Mesothelial cell of epicardium (in vitro differentiated cells): Measurements from ENCODE around the gene IQSEC2. TPM values are rescaled to one million over a fixed set of nuclear protein-coding genes. Genes with fewer than 3 reads are reported as not detected.

Experiments used
- DNase-seq, 2 experiments: peaks; one replicate each; pipeline ENCODE4 v3.0.0; 2021; ENCODE audit warnings: low spot score in 2 of 2; ENCODE audit not compliant: unreplicated experiment in 2 of 2
- H3K27ac Mint-ChIP-seq: 2 replicates; pipeline ENCODE4 v1.8.0; 2021; ENCODE audit warnings: mixed read lengths
- H3K27me3 Mint-ChIP-seq: 2 replicates; pipeline ENCODE4 v1.8.0; 2021; ENCODE audit warnings: low read depth, mixed read lengths
- H3K36me3 Mint-ChIP-seq: 2 replicates; pipeline ENCODE4 v1.8.0; 2021; ENCODE audit warnings: mixed read lengths
- H3K4me1 Mint-ChIP-seq: 2 replicates; pipeline ENCODE4 v1.8.0; 2021; ENCODE audit warnings: mixed read lengths
- H3K4me3 Mint-ChIP-seq: 2 replicates; pipeline ENCODE4 v1.8.0; 2021; ENCODE audit warnings: mild to moderate bottlenecking, moderate library complexity, mixed read lengths
- H3K9me3 Mint-ChIP-seq: 2 replicates; pipeline ENCODE4 v1.8.0; 2021; ENCODE audit warnings: mixed read lengths
- CTCF ChIP-seq: fragments of 200-600 bp; sonication (generic); IDR thresholded peaks from one replicate; pipeline ENCODE4 v1.5.0; 2021; ENCODE audit warnings: antibody characterized with exemption; ENCODE audit not compliant: unreplicated experiment
- total RNA-seq: library from RNA; stranded (reverse); gene quantifications from 3 replicates; pipeline ENCODE4 v1.2.1, GENCODE V29; 2021

Gene IQSEC2
- total RNA-seq, 1 donor from 2014 or later, result 23.0 TPM

- H3K4me1 Mint-ChIP-seq, result no peaks in the 10 kb centered on the region
- H3K9me3 Mint-ChIP-seq, result peaks cover 14% of the 10 kb centered on the region
- H3K36me3 Mint-ChIP-seq, result peaks cover 6% of the 10 kb centered on the region
- no peaks in the 10 kb centered on the region for H3K27me3 Mint-ChIP-seq
- no peak for DNase-seq
- H3K4me3 Mint-ChIP-seq, result no peak overlapping the region
- no peak for TF ChIP-seq CTCF
- no peak overlapping the region for H3K27ac Mint-ChIP-seq
Observed at GRCh38 chrX:53262918-53263394, 18.4 kb downstream of the IQSEC2 start.

GRCh38 chrX:53262189-53262917, 19.0 kb downstream of the IQSEC2 start:
- Mint-ChIP-seq H3K27me3 (no peaks in the 10 kb centered on the region), H3K4me1 (no peaks in the 10 kb centered on the region), H3K4me3 (no peak overlapping the region), H3K27ac (no peak overlapping the region), H3K9me3 (peaks cover 20% of the 10 kb centered on the region), H3K36me3 (peaks cover 6% of the 10 kb centered on the region)
- no peak for TF ChIP-seq CTCF
- DNase-seq, result no peak

GRCh38 chrX:53261355-53261972, 19.9 kb downstream of the IQSEC2 start:
- no peaks in the 10 kb centered on the region for H3K4me1 Mint-ChIP-seq

GRCh38 chrX:53260836-53261235, 20.5 kb downstream of the IQSEC2 start:
- Mint-ChIP-seq H3K9me3 (peaks cover 20% of the 10 kb centered on the region), H3K4me3 (no peak overlapping the region), H3K4me1 (no peaks in the 10 kb centered on the region), H3K36me3 (peaks cover 3% of the 10 kb centered on the region), H3K27ac (no peak overlapping the region), H3K27me3 (no peaks in the 10 kb centered on the region)
- no peak for DNase-seq
- TF ChIP-seq CTCF, result no peak

More at GRCh38 chrX:53261355-53261972, 19.9 kb downstream of the IQSEC2 start:
- Mint-ChIP-seq H3K9me3 (peaks cover 20% of the 10 kb centered on the region), H3K27me3 (no peaks in the 10 kb centered on the region), H3K4me3 (no peak overlapping the region), H3K36me3 (peaks cover 6% of the 10 kb centered on the region), H3K27ac (no peak overlapping the region)
- no peak for TF ChIP-seq CTCF
- DNase-seq, result no peak

GRCh38 chrX:53257670-53258423, 23.5 kb downstream of the IQSEC2 start:
- H3K27me3 Mint-ChIP-seq, result no peaks in the 10 kb centered on the region
- no peak overlapping the region for H3K27ac Mint-ChIP-seq
- H3K9me3 Mint-ChIP-seq, result peaks cover 19% of the 10 kb centered on the region

More at GRCh38 chrX:53257670-53258423, 23.5 kb downstream of the IQSEC2 start:
- DNase-seq, result no peak
- H3K36me3 Mint-ChIP-seq, result peaks cover 2% of the 10 kb centered on the region
- H3K4me3 Mint-ChIP-seq, result no peak overlapping the region
- no peaks in the 10 kb centered on the region for H3K4me1 Mint-ChIP-seq
- TF ChIP-seq CTCF, result no peak
